ENCODE measurements around the gene NR1D2.
"Not testable (repeated sequence)": the region's sequence is repeated elsewhere in the genome, so short reads cannot be mapped to it uniquely, and the experiment has no call there.

NR1D2 gene

DNA sequence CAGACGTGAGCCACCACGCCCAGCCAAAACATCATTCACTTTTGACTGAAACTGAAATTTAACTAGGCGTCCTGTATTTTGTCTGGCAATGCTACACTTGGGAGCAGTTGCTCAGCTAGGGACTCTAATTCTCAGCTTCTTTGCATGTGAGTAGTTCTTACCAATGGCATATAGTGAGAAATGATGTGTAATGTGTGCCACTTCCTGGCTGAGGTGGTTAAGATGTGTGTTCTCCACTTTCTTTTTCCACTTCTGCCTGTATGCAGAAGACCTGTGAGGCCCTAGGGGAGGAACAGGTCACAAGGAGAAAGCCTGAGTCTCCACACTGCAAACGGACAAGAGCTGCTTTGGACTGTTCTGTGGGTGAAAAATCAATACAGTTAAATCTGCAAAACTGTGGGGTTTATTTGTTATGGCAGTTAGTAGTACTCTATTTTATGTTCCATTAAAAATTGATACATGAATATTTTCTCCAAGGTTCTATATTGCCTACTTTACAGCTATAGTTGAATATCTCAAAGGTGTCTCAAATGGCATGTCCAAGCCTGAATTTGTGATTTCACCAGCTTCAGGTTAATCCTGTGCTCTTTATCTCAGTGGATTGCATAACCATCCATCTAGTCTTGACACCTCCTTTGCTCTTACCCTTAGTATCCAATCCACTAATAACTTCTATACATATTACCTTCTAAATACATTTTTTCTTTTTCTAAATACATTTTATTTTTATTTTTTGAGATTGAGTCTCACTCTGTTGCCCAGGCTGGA lies 59.3 kb downstream of the NR1D2 start:
- DNase-seq (ENCODE audit: low read depth, low spot score): no peak
- no peaks in the 10 kb centered on the region for H3K36me3 ChIP-seq (ENCODE audit: insufficient read depth, insufficient read length, low read length)
- no peaks in the 10 kb centered on the region; the same call in 1 of the 2 replicates for H3K9me3 ChIP-seq (ENCODE audit: insufficient read depth, low read length)
- no peaks in the 10 kb centered on the region for H3K27me3 ChIP-seq (ENCODE audit: insufficient read depth, insufficient read length)
- H3K9ac ChIP-seq (ENCODE audit: insufficient read length, low read depth): no peak overlapping the region
- H3K4me3 ChIP-seq (ENCODE audit: insufficient read length, low read depth): no peak overlapping the region
- TF ChIP-seq SUZ12 (IDR thresholded peaks at IDR 0.05; ENCODE audit: extremely low read depth, insufficient read depth, insufficient read length) (no peak), YY1 (IDR thresholded peaks at IDR 0.05; ENCODE audit: insufficient read depth, insufficient read length) (no peak), ZNF274 (IDR thresholded peaks at IDR 0.05; ENCODE audit: low read depth, low read length) (no peak)
- no peaks in the 10 kb centered on the region for H3K4me1 ChIP-seq (ENCODE audit: insufficient read depth, insufficient read length)

- DNase-seq (ENCODE audit: low read depth, low spot score): no peak
- Histone ChIP-seq H3K4me1 (ENCODE audit: insufficient read depth, insufficient read length) (no peaks in the 10 kb centered on the region), H3K9me3 (ENCODE audit: insufficient read depth, low read length) (no peaks in the 10 kb centered on the region; the same call in 1 of the 2 replicates), H3K4me3 (ENCODE audit: insufficient read length, low read depth) (no peak overlapping the region), H3K9ac (ENCODE audit: insufficient read length, low read depth) (no peak overlapping the region), H3K27me3 (ENCODE audit: insufficient read depth, insufficient read length) (no peaks in the 10 kb centered on the region), H3K36me3 (ENCODE audit: insufficient read depth, insufficient read length, low read length) (no peaks in the 10 kb centered on the region)
- no peak for TF ChIP-seq SUZ12 (IDR thresholded peaks at IDR 0.05; ENCODE audit: extremely low read depth, insufficient read depth, insufficient read length)
Measured at GRCh38 chr3:24005669-24006068, 60.6 kb downstream of the NR1D2 start.

DNA sequence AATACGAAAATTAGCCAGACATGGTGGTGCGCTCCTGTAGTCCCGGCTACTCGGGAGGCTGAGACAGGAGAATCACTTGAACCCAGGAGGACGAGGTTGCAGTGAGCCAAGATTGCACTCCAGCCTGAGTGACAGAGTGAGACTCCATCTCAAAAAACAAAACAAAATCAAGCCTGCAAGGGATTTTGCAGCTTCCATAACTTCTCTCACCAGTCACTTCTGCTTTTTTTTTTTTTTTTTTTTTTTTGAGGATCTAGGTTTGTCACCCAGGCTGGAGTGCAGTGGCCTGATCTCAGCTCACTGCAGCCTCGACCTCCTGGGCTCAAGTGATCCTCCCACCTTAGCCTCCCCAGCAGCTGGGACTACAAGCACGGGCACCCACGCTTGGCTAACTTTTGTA lies 65.7 kb downstream of the NR1D2 start:
- not testable (repeated sequence) for H3K9me3 ChIP-seq (ENCODE audit: insufficient read depth, low read length); H3K27me3 ChIP-seq (ENCODE audit: insufficient read depth, insufficient read length); H3K4me3 ChIP-seq (ENCODE audit: insufficient read length, low read depth); H3K9ac ChIP-seq (ENCODE audit: insufficient read length, low read depth); H3K4me1 ChIP-seq (ENCODE audit: insufficient read depth, insufficient read length); H3K36me3 ChIP-seq (ENCODE audit: insufficient read depth, insufficient read length, low read length); DNase-seq (ENCODE audit: low read depth, low spot score)

- no peaks in the 10 kb centered on the region for H3K9me3 ChIP-seq (ENCODE audit: insufficient read depth, low read length)
- no peaks in the 10 kb centered on the region for H3K27me3 ChIP-seq (ENCODE audit: insufficient read depth, insufficient read length)
- TF ChIP-seq SUZ12 (IDR thresholded peaks at IDR 0.05; ENCODE audit: extremely low read depth, insufficient read depth, insufficient read length) (no peak), ZNF274 (IDR thresholded peaks at IDR 0.05; ENCODE audit: low read depth, low read length) (no peak), YY1 (IDR thresholded peaks at IDR 0.05; ENCODE audit: insufficient read depth, insufficient read length) (no peak)
- H3K4me1 ChIP-seq (ENCODE audit: insufficient read depth, insufficient read length): no peaks in the 10 kb centered on the region
- no peak for DNase-seq (ENCODE audit: low read depth, low spot score)
- no peaks in the 10 kb centered on the region for H3K36me3 ChIP-seq (ENCODE audit: insufficient read depth, insufficient read length, low read length)
- no peak overlapping the region for H3K9ac ChIP-seq (ENCODE audit: insufficient read length, low read depth)
- H3K4me3 ChIP-seq (ENCODE audit: insufficient read length, low read depth): no peak overlapping the region
Measured at GRCh38 chr3:24012589-24013269, 67.6 kb downstream of the NR1D2 start.

- H3K9ac ChIP-seq (ENCODE audit: insufficient read length, low read depth): no peak overlapping the region
- H3K36me3 ChIP-seq (ENCODE audit: insufficient read depth, insufficient read length, low read length): no peaks in the 10 kb centered on the region
- H3K4me3 ChIP-seq (ENCODE audit: insufficient read length, low read depth): no peak overlapping the region
- H3K9me3 ChIP-seq (ENCODE audit: insufficient read depth, low read length): no peaks in the 10 kb centered on the region
- no peaks in the 10 kb centered on the region for H3K27me3 ChIP-seq (ENCODE audit: insufficient read depth, insufficient read length)
- DNase-seq (ENCODE audit: low read depth, low spot score): no peak
- no peaks in the 10 kb centered on the region for H3K4me1 ChIP-seq (ENCODE audit: insufficient read depth, insufficient read length)
- TF ChIP-seq YY1 (IDR thresholded peaks at IDR 0.05; ENCODE audit: insufficient read depth, insufficient read length): no peak
- TF ChIP-seq ZNF274 (IDR thresholded peaks at IDR 0.05; ENCODE audit: low read depth, low read length): no peak
Measured at GRCh38 chr3:24017305-24017704, 72.2 kb downstream of the NR1D2 start.

DNA sequence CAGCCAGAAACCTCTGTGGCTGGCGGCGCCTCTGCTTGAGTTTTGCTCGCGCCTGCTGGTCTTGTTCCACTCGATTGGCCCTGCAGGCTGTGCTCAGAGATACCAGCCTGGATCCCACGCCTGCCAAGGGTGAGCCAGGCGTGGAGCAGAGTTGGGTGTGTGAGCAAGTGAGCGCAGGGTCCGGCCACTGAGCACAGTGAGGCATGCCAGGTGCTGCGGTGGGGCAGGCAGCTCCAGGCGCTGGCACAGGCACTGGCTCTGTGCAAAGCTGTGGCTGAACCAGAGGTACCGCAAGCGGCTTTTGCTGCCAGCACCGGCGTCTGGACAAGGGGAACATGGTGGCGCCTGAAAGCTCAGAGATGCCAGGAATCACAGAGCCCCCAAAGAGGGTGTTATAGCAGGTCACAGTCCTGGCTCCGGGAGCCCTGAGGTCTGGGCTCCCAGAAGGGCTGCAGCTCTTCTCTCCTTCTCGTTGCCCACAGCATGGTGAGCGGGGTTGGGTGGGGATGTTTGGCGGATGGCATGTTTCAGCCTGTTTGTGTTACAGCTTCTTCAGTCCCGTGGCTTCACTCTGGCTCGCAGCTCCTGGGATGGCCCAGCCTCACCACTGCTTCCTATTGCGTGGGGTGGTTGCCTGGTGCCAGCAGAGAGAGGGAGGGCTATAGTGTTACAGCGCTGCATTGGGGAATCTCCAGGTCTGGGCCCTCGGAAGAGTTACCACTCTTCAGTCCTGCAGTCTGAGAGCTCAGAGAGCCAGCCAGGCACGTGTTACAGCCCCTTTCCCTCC lies 73.9 kb downstream of the NR1D2 start:
- Histone ChIP-seq H3K9ac (ENCODE audit: insufficient read length, low read depth) (no peak overlapping the region), H3K4me3 (ENCODE audit: insufficient read length, low read depth) (no peak overlapping the region), H3K27me3 (ENCODE audit: insufficient read depth, insufficient read length) (no peaks in the 10 kb centered on the region), H3K9me3 (ENCODE audit: insufficient read depth, low read length) (no peaks in the 10 kb centered on the region), H3K36me3 (ENCODE audit: insufficient read depth, insufficient read length, low read length) (no peaks in the 10 kb centered on the region), H3K4me1 (ENCODE audit: insufficient read depth, insufficient read length) (no peaks in the 10 kb centered on the region)
- no peak for TF ChIP-seq ZNF274 (IDR thresholded peaks at IDR 0.05; ENCODE audit: low read depth, low read length)
- TF ChIP-seq SUZ12 (IDR thresholded peaks at IDR 0.05; ENCODE audit: extremely low read depth, insufficient read depth, insufficient read length): no peak
- TF ChIP-seq YY1 (IDR thresholded peaks at IDR 0.05; ENCODE audit: insufficient read depth, insufficient read length): no peak
- DNase-seq (ENCODE audit: low read depth, low spot score): no peak

DNA sequence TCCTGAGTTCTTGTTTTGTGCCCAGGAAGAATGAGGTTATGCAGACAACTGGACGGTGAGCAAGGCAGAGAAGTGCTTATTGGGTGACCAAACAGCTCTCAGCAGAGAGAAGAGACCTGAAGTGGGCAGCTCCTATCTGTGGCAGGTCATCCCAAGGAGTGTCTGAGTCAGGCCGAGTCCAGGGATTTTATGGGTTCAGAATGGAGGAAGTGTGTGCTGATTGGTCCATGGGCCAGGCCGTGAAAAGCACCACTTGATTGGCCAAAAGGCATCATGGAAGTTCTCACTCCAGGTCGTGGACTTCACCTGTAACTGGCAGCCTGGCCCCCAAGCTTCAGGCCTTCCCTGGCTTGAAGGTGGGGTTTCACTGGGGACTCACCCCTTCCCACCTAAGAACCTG lies 74.5 kb downstream of the NR1D2 start:
- Histone ChIP-seq H3K4me3 (ENCODE audit: insufficient read length, low read depth) (no peak overlapping the region), H3K36me3 (ENCODE audit: insufficient read depth, insufficient read length, low read length) (no peaks in the 10 kb centered on the region), H3K9ac (ENCODE audit: insufficient read length, low read depth) (no peak overlapping the region), H3K9me3 (ENCODE audit: insufficient read depth, low read length) (no peaks in the 10 kb centered on the region), H3K27me3 (ENCODE audit: insufficient read depth, insufficient read length) (no peaks in the 10 kb centered on the region), H3K4me1 (ENCODE audit: insufficient read depth, insufficient read length) (no peaks in the 10 kb centered on the region)
- DNase-seq (ENCODE audit: low read depth, low spot score): no peak
- TF ChIP-seq SUZ12 (IDR thresholded peaks at IDR 0.05; ENCODE audit: extremely low read depth, insufficient read depth, insufficient read length) (no peak), ZNF274 (IDR thresholded peaks at IDR 0.05; ENCODE audit: low read depth, low read length) (no peak), YY1 (IDR thresholded peaks at IDR 0.05; ENCODE audit: insufficient read depth, insufficient read length) (no peak)

Measured in NT2/D1 (cell line).